ENCODE data around the gene RGS12. TPM values are rescaled to one million over a fixed set of nuclear protein-coding genes. Genes with fewer than 3 reads are reported as not detected.

RGS12 gene
- total and polyA plus RNA-seq, 2 of the 8 experiments (the other 6 are each of a cell fraction or from before 2014, with no cell fraction given), result 6.0 to 16.4 TPM

GRCh38 chr4:3283483-3283882 is 9.3 kb upstream of the RGS12 start:
- no peaks in the 10 kb centered on the region for H3K23me2 ChIP-seq (ENCODE audit: low read depth, low read length)
- POLR2A ChIA-PET (ENCODE audit: partially characterized antibody), result no interaction called here
- no peaks in the 10 kb centered on the region; a peak in 1 of 7 replicates for H3K27me3 ChIP-seq (replicated peaks in 1 of 4; ENCODE audit: control insufficient read depth in 3 of 4, extremely low read depth in 1 of 4, insufficient read depth in 3 of 4, low read length in 3 of 4)
- no peaks in the 10 kb centered on the region for H3K36me3 ChIP-seq (ENCODE audit: control insufficient read depth in 2 of 4, insufficient read depth in 4 of 4, low read length in 3 of 4)
- CTCF ChIA-PET (ENCODE audit: partially characterized antibody), result no interaction called here
- H3K9me3 ChIP-seq (ENCODE audit: insufficient read depth in 2 of 2, low read depth in 1 of 2, low read length in 1 of 2), result no peaks in the 10 kb centered on the region; a peak in 1 of 4 replicates
- no peak overlapping the region for H2BK120ac ChIP-seq (replicated peaks; ENCODE audit: low read depth, low read length)
- no peak overlapping the region for H3K14ac ChIP-seq (ENCODE audit: insufficient read length)
- H4K91ac ChIP-seq (replicated peaks; ENCODE audit: insufficient read length, low read length), result no peak overlapping the region
- no peaks in the 10 kb centered on the region for H3K79me2 ChIP-seq (ENCODE audit: control insufficient read depth in 1 of 2, insufficient read depth in 2 of 2, low read length in 2 of 2)
- no peak overlapping the region for H3K27ac ChIP-seq (ENCODE audit: low read depth, low read length)
- H4K8ac ChIP-seq (ENCODE audit: extremely low read depth, insufficient read depth, low read length), result no peak overlapping the region
- H3K23ac ChIP-seq (ENCODE audit: insufficient read length), result no peak overlapping the region
- WGBS, 2 experiments (ENCODE audit: extremely low coverage in 1 of 2, insufficient coverage in 1 of 2, insufficient read length in 1 of 2, insufficient replicate concordance in 2 of 2, low coverage in 1 of 2, low lambda C conversion rate in 2 of 2, missing lambda C conversion rate in 1 of 2), result 75% methylated on average over 5 of the region's 6 CpGs; no CpG with 5 or more reads in 1 of the 2 experiments
- H3K4me1 ChIP-seq (replicated peaks in 1 of 4; ENCODE audit: control insufficient read depth in 3 of 4, insufficient read depth in 4 of 4, low read length in 3 of 4), result no peaks in the 10 kb centered on the region; a peak in 3 of 7 replicates
- no peak overlapping the region for H3K18ac ChIP-seq (ENCODE audit: extremely low read depth, low read length)
- H2AK5ac ChIP-seq (ENCODE audit: low read depth, low read length), result no peak overlapping the region
- H2AFZ ChIP-seq (ENCODE audit: low read length), result no peak overlapping the region
- H2BK5ac ChIP-seq (ENCODE audit: low read depth, low read length), result no peak overlapping the region
- no peak overlapping the region for H3K4ac ChIP-seq (replicated peaks; ENCODE audit: insufficient read length, low read depth, low read length)
- no peak overlapping the region for H4K5ac ChIP-seq (ENCODE audit: insufficient read length, low read depth, low read length)
- no peak overlapping the region for H3K9ac ChIP-seq (replicated peaks in 1 of 4; ENCODE audit: extremely low read depth in 1 of 4, low read depth in 3 of 4, low read length in 3 of 4)
- H2BK20ac ChIP-seq (ENCODE audit: low read length), result no peak overlapping the region
- H3K56ac ChIP-seq (replicated peaks; ENCODE audit: insufficient read length, low read depth, low read length), result no peak overlapping the region
- FAIRE-seq, result no peak
- no peak overlapping the region for H2BK15ac ChIP-seq (ENCODE audit: low read length)
- no peak overlapping the region for H3K4me2 ChIP-seq (ENCODE audit: insufficient read depth in 1 of 2, low read depth in 2 of 2, low read length in 2 of 2)
- no peak overlapping the region for H2BK12ac ChIP-seq (ENCODE audit: low read depth, low read length)
- H3K79me1 ChIP-seq (ENCODE audit: low read depth, low read length), result no peaks in the 10 kb centered on the region
- no peaks in the 10 kb centered on the region for H4K20me1 ChIP-seq (replicated peaks in 1 of 2; ENCODE audit: control insufficient read depth in 1 of 2, insufficient read depth in 2 of 2, low read length in 2 of 2)
- H3K4me3 ChIP-seq (ENCODE audit: extremely low read depth in 1 of 4, insufficient read depth in 2 of 4, low read depth in 3 of 4, low read length in 4 of 4), result no peak overlapping the region
- no peak for DNase-seq (ENCODE audit: low read depth in 1 of 2, low spot score in 2 of 2)
- no peak for TF ChIP-seq TCF12 (IDR thresholded peaks at IDR 0.05; ENCODE audit: low read depth, low read length)
- no peak for TF ChIP-seq RFX5 (IDR thresholded peaks at IDR 0.05; ENCODE audit: borderline replicate concordance, low read depth, low read length)
- no peak for TF ChIP-seq SP1 (IDR thresholded peaks at IDR 0.05; ENCODE audit: low read depth, low read length)
- no peak for TF ChIP-seq KDM5A (IDR thresholded peaks at IDR 0.05; ENCODE audit: low read length)
- no peak for TF ChIP-seq CHD2 (IDR thresholded peaks at IDR 0.05; ENCODE audit: low read length)
- TF ChIP-seq TAF1 (IDR thresholded peaks at IDR 0.05; ENCODE audit: low read depth, low read length), result no peak
- no peak for TF ChIP-seq JUN (IDR thresholded peaks at IDR 0.05; ENCODE audit: low read depth, low read length)
- TF ChIP-seq ATF2 (IDR thresholded peaks at IDR 0.05; ENCODE audit: low read length), result no peak
- TF ChIP-seq SIN3A (conservative IDR thresholded peaks at IDR 0.05 in 1 of 2, IDR thresholded peaks at IDR 0.05 in 1 of 2; ENCODE audit: low read depth in 1 of 2, low read length in 2 of 2), result no peak
- no peak for TF ChIP-seq YY1 (IDR thresholded peaks at IDR 0.05; ENCODE audit: low read depth, low read length)
- TF ChIP-seq EGR1 (IDR thresholded peaks at IDR 0.05; ENCODE audit: borderline replicate concordance, low read depth, low read length), result no peak
- no peak for TF ChIP-seq RAD21 (IDR thresholded peaks at IDR 0.05 in 1 of 2, conservative IDR thresholded peaks at IDR 0.05 in 1 of 2; ENCODE audit: low read depth in 2 of 2, low read length in 2 of 2)
- TF ChIP-seq SIX5 (IDR thresholded peaks at IDR 0.05; ENCODE audit: low read depth, low read length), result no peak
- TF ChIP-seq ZNF274 (IDR thresholded peaks at IDR 0.05; ENCODE audit: borderline replicate concordance, extremely low read depth, low read length), result no peak

All from H1 (cell line).